HG03175 (cell line): ENCODE measurements around the gene CNIH2.

Experiments used
- ATAC-seq: cut with Tn5 transposase; IDR thresholded peaks from one replicate; pipeline ENCODE4 v1.9.1; 2021; ENCODE audit warnings: mild to moderate bottlenecking, moderate library complexity; ENCODE audit not compliant: unreplicated experiment

CNIH2 gene

DNA sequence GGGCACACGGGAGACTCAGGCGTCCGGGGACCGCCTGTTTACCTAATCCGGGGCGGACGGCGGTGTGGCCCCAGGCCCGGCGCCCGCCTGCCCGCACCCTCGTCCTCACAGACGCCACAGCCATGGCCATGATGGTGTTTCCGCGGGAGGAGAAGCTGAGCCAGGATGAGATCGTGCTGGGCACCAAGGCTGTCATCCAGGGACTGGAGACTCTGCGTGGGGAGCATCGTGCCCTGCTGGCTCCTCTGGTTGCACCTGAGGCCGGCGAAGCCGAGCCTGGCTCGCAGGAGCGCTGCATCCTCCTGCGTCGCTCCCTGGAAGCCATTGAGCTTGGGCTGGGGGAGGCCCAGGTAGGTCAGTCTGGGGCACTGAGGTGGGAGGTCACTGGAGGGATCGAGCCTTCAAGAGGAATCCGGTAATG, 19.5 kb upstream of the CNIH2 start:
- no peak for ATAC-seq

- ATAC-seq: no peak
These were observed 18.8 kb upstream of the CNIH2 start for GRCh38 chr11:66259225-66259624.

- ATAC-seq: no peak
These were observed 18.0 kb upstream of the CNIH2 start for GRCh38 chr11:66259956-66260355.

GRCh38 chr11:66261578-66261977, 16.4 kb upstream of the CNIH2 start:
- ATAC-seq: no peak

- ATAC-seq: no peak
These were observed 15.8 kb upstream of the CNIH2 start for GRCh38 chr11:66262191-66262590.

- no peak for ATAC-seq
These were observed 15.3 kb upstream of the CNIH2 start for GRCh38 chr11:66262696-66263095.

DNA sequence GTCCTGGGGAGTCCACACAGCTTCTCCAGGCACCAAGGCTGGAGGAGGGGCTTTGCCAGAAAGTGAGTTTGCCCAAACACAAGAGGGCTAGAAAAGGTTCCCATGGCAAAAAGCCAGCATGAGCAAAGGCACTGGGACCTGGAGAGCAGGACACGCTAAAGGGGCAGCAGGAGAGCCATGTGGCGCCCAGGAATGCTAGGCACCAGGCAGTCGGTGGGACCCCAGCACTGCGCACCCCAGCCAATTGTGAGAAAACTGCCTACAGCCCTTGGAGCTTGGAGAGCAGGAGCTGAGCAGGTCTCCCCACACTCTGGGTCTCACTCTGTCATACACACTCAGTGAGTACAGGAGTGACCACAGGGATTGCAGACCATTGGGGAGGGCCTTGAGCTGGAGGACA, 14.7 kb upstream of the CNIH2 start:
- ATAC-seq: no peak

- ATAC-seq: no peak
These were observed 14.2 kb upstream of the CNIH2 start for GRCh38 chr11:66263785-66264184.

DNA sequence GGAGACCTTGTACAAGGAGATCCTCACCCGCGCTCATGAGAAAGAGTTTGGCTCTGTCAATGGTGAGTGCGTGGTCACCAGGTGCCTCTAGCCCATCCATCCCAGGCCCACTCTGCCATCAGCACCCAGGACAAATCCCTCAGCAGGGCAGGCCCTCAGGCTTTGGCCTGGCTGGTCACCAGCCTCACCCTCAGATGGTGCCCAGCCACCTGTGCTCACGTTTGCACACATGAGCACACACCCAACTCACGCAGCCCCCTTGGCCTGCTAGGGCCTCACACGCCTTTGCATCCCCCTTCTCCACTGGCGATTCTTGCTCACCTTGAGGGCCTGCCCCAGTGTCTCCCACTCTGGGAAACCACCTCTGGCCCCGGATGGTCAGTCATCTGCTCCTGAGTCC, 13.6 kb upstream of the CNIH2 start:
- no peak for ATAC-seq

GRCh38 chr11:66264914-66265313, 13.1 kb upstream of the CNIH2 start:
- no peak for ATAC-seq

- ATAC-seq: no peak
These were observed 12.2 kb upstream of the CNIH2 start for GRCh38 chr11:66265531-66266377.

DNA sequence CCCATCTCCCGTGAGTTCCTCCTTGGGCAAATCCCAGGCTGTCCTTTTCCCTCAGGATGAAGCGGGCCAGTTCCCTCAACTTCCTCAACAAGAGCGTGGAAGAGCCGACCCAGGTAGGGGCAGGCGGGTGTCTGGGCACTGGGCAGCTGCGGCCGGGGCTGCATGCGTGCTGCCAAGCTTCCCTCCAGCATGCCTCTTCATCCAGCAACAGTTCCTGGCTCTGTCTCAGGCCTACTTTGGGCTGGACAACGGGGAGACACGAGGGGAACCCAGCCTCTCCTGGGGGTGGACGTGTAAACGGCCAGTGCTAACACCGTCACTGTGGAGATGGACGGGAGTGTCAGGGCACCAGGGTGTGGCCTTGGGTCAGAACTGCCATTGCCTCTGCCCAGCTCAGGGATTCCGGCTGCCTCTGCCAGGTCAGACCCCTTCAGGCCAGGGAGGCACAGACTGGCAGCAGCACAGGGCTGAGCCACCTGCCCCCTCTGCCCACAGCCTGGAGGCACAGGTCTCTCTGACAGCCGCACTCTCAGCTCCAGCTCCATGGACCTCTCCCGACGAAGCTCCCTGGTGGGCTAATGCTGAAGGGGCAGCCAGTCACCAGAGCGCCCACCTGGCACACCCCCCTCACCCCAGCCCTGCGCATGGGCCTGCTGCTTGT, 11.5 kb upstream of the CNIH2 start:
- no peak for ATAC-seq

GRCh38 chr11:66267039-66267378, 11.0 kb upstream of the CNIH2 start:
- ATAC-seq: no peak

GRCh38 chr11:66267379-66268243, 10.4 kb upstream of the CNIH2 start:
- peak; percentile 34 for ATAC-seq

DNA sequence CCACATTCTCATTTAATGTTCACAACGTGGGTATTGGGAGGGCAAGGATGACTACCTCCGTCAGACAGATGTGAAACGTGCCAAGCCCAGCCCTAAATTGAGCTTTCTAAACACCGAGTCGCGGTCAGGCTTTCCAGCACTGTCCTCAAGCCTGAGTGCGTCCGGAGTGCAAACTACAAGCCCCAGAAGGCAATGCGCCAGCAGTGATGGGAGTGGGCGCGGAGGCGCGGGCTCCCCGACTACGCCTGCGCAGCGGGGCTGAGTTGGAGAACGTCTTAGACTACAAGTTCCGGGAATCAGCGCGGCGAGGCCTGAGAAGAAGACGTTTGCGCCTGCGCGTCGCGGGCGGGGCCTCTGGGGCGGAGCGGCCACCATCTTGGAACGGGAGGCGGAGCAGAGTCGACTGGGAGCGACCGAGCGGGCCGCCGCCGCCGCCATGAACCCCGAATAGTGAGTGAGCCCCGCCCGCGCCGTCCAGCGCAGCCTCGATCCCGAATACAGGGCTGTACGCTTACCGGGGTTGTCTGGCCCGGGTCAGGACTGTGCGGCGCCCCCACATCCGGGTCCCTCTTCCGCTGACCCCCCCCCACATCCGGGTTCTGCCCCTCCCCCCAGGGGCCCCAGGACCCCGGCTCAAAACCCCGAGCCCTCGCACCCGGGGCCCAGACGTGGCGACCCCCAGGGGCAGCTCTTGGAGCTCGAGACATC, 9.6 kb upstream of the CNIH2 start, which contains the start of gene RAB1B:
RAB1B (plus strand) TSS at position 396 of the 708 bp plus-strand sequence; CDS start at position 437, 41 bp downstream.
- ATAC-seq: peak; percentile 88

GRCh38 chr11:66268952-66269905, 8.7 kb upstream of the CNIH2 start:
- no peak for ATAC-seq

DNA sequence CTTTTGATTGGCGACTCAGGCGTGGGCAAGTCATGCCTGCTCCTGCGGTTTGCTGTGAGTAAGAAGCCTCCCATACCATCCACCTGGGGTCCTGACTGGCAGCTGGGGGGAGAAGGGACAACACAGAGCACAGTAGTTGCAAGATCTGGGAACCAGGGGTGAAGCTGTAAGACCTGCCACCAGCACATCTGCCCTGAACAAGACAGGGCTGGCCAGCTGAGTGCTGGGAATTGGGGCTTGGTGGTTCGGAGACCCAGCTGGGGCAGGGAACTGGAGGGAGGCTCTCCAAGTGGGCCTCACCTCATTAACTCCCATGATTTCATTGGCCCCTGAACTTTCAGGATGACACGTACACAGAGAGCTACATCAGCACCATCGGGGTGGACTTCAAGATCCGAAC, 6.2 kb upstream of the CNIH2 start:
- ATAC-seq: no peak

GRCh38 chr11:66272596-66272995, 5.4 kb upstream of the CNIH2 start:
- ATAC-seq: no peak

DNA sequence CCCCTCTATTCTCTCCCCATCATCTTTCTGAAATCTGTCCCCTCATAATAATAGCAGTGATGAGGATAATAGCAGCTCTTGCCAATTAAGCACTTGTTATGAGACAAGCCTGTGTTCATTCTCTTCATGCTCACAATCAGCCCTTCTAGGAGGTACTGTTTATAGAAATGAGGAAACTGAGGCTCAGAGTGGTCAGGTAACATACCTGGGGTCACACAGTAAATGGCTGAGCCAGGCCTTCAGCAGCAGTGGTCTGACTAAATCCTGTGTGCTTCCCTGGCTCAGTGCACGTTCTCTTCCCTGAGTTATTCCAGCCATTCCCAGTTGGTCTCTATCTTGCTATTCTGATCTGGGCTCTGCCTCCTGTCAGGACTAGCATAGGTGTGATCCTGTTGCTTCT, 3.8 kb upstream of the CNIH2 start:
- no peak for ATAC-seq

- ATAC-seq: no peak
These were observed 2.6 kb upstream of the CNIH2 start for GRCh38 chr11:66275396-66275795.
